ENCODE data around the gene DYNLRB1.
A peak's percentile ranks its signal among the peaks of the same experiment; 100 is the strongest.

- TF ChIP-seq CTCF (IDR thresholded peaks at IDR 0.05) (no peak), POLR2AphosphoS5 (IDR thresholded peaks at IDR 0.05) (peak; percentile 67 to 90), EP300 (IDR thresholded peaks at IDR 0.05) (peak in 1 of 4 donors; percentile 66), POLR2A (IDR thresholded peaks at IDR 0.05) (peak in 1 of 4 donors; percentile 15)
Observed at GRCh38 chr20:34525709-34526416, 9.6 kb downstream of the DYNLRB1 start.
